GM18499 (cell line): ENCODE measurements around the gene TNS1.
"Not testable (repeated sequence)": the region's sequence is repeated elsewhere in the genome, so short reads cannot be mapped to it uniquely, and the experiment has no call there.

Experiments
- ATAC-seq: cut with Tn5 transposase; IDR thresholded peaks from one replicate; pipeline ENCODE4 v1.9.1; 2021; ENCODE audit warnings: moderate number of reproducible peaks; ENCODE audit not compliant: insufficient read depth, unreplicated experiment

The TNS1 gene

DNA sequence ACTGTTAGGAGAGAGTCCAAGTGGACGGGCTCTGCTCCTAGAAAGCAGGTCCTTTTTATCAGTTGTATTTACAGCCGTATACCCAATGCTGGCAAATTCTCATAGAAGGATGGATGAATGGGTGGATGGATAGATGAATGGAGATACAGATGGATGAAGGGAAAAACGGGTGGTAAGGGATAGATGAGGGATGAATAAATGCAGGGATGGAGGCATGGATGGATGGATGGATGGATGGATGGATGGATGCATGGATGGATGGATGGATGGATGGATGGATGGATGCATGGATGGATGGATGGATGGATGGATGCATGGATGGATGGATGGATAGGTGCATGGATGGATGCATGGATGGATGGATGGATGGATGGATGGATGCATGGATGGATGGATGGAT is 193.8 kb downstream of the TNS1 start:
- not testable (repeated sequence) for ATAC-seq

- ATAC-seq: no peak
Observed at GRCh38 chr2:217808326-217808725, 194.5 kb downstream of the TNS1 start.

DNA sequence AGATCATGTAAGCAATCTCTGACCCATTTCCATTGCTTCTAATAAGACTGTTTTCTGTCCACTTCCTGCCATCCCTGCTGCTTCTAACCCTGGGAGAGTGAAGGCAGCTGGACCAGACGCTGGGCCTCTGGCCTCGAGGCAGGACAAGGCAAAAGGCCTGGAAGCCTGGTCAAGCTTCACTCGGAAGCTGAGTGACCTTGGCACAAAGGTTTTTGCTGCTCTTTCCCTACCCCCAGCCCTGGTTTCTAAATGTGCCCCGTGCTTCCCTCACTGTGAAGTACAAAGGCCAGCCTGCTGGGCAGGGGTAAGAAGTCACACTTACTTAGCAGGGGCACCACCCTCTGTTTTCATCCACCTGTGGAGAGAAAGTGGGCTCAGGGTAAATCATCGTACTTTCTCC is 195.0 kb downstream of the TNS1 start:
- no peak for ATAC-seq

DNA sequence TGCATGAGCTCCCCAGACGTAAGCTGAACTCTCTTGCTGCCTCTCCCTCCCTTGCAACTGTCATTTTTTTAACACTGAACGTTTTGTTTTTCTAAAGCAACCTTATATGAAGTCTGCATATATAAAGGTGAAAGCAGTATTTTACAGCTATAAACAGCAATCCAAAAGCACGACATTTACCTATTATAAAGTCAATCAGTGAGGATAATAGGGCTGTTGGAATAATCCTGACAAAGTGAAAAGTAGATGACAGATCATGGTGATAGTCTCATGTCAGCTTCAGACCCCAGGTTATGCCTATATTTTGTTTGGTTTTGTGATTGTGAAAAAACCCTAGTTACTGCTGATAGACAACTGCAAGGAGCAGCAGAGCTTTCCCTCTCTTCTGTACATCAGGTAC is 195.8 kb downstream of the TNS1 start:
- ATAC-seq: no peak

GRCh38 chr2:217806482-217806765 is 196.4 kb downstream of the TNS1 start:
- ATAC-seq: no peak

GRCh38 chr2:217805668-217806481 is 196.9 kb downstream of the TNS1 start:
- ATAC-seq: no peak

GRCh38 chr2:217804791-217805667 is 197.8 kb downstream of the TNS1 start:
- no peak for ATAC-seq

- ATAC-seq: no peak
Observed at GRCh38 chr2:217804338-217804737, 198.5 kb downstream of the TNS1 start.

DNA sequence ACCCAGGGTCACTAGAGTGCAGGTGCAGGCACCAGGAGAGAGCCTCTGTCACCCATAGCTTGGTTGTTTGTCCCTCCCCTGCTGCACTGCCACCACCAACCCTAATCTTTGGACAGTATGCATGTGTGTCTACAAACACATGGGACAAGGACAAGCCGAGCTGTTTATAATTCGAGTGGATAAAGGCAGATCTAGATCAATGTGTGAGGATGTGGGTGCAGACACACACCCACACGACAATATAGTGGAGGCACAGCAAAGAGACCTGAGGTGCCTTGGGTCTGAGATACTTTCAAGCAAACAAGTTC is 199.2 kb downstream of the TNS1 start:
- no peak for ATAC-seq

DNA sequence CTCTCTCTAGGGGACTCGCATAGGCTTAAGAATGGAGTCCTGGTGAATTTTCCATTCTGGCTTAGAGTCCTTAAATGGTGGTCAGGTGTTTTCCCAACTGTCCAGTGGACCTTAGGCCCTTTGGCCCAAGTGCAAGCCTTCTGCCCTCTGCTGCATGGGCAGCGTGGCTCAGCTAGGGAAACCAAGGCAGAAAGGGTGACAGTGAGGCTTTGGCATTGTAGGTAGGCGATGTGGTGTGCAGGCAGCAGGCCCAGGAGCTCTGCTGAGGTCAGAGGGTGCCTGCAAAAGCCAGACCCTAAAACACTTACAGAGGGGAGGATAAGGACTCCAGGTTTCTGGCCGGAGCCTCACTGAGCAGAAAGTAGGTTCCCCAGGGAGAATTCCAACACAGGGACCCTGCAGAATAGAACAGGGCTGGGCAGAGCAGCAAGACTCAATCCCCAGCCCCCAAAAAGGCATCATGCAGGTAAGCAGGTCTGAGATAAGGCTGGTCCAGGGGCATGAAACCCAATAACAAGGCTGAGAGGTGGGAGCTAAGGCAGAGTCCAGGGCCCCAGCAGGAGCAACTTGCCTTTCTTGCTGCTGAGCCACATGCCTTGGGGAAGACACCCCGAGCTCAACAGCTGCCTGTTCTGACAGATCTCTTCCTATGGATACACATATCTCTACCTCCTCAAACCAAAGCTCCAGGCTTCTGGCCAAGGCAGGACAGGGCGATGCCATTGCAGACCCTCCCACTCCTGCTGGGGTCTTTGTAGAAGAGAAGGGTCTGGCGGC is 199.7 kb downstream of the TNS1 start:
- no peak for ATAC-seq

DNA sequence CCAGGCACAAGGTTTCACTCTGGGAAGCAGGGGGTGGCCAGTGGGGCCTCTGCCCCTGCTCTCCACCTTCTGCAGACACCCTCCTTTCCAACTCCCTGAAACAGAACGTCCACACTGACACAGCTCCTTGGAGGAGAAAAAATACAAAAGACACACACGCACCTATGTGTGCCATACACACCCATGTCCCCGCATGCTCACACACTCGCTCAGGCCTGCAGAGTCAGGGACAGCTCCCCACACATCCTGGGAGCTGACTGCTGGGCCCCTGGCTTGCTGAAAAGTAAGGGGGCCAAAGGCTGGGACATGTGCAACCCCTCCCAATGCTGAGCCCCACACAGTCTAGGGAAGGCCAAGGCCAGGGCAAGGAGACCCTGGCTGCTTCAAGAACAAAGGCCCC is 200.5 kb downstream of the TNS1 start:
- ATAC-seq: no peak

- no peak for ATAC-seq
Observed at GRCh38 chr2:217801711-217802110, 201.1 kb downstream of the TNS1 start.

GRCh38 chr2:217801115-217801531 is 201.7 kb downstream of the TNS1 start:
- ATAC-seq: no peak

- ATAC-seq: no peak
Observed at GRCh38 chr2:217800433-217801114, 202.2 kb downstream of the TNS1 start.

GRCh38 chr2:217799563-217800432 is 203.0 kb downstream of the TNS1 start:
- ATAC-seq: no peak

GRCh38 chr2:217798743-217799562 is 203.8 kb downstream of the TNS1 start:
- no peak for ATAC-seq

GRCh38 chr2:217798191-217798590 is 204.6 kb downstream of the TNS1 start:
- ATAC-seq: no peak

DNA sequence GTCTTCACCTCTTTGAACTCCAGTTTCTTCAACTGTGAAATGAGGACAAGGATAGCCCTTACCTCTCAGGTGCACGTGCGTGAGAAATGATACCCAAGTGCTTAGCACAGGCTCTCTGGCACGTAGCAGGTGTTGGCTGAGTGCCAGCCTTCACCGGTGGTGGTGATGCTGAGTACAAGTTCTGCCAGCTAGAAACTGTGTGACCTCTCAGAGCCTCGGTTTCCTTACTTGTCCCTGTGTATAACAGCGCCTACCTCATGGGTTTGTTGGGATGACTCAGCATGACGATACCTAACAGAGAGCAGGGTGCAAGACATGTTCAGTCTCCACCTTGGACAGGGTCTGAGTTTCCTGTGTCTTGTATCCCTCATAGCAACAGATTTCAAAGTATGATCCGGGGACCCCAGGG is 205.1 kb downstream of the TNS1 start:
- no peak for ATAC-seq

GRCh38 chr2:217797165-217797564 is 205.6 kb downstream of the TNS1 start:
- no peak for ATAC-seq
